H9 (cell line): Measurements from ENCODE around the gene TPBGL. TPM values are rescaled to one million over a fixed set of nuclear protein-coding genes. Genes with fewer than 3 reads are reported as not detected.

ENCODE experiments used
- DNase-seq: peaks from one replicate; pipeline ENCODE4 v3.0.0-alpha.2; 2017
- H2AFZ ChIP-seq: one replicate; pipeline ENCODE4 v1.6.1; 2013; ENCODE audit warnings: mild to moderate bottlenecking, low read length, control low read depth, moderate library complexity
- H2AK5ac ChIP-seq: 2 replicates; pipeline ENCODE4 v1.6.1; 2013; ENCODE audit warnings: low read length, control low read depth, mixed read lengths; ENCODE audit not compliant: insufficient read length
- H2BK120ac ChIP-seq: one replicate; pipeline ENCODE4 v1.6.1; 2013; ENCODE audit warnings: low read depth, mild to moderate bottlenecking, low read length, control low read depth, inconsistent platforms; ENCODE audit not compliant: poor library complexity, severe bottlenecking
- H2BK12ac ChIP-seq: 2 replicates; pipeline ENCODE4 v1.6.1; 2013; ENCODE audit warnings: low read length, control low read depth, mixed read lengths, low read depth; ENCODE audit not compliant: insufficient read length
- H2BK15ac ChIP-seq: 2 replicates; pipeline ENCODE4 v1.6.1; 2013; ENCODE audit warnings: low read depth, low read length, control low read depth
- H2BK20ac ChIP-seq: one replicate; pipeline ENCODE4 v1.6.1; 2013; ENCODE audit warnings: low read depth, mild to moderate bottlenecking, low read length, control low read depth, inconsistent platforms; ENCODE audit not compliant: poor library complexity, severe bottlenecking
- H2BK5ac ChIP-seq: 2 replicates; pipeline ENCODE4 v1.6.1; 2013; ENCODE audit warnings: low read length, control low read depth, mixed read lengths; ENCODE audit not compliant: insufficient read length
- H3K14ac ChIP-seq: 2 replicates; pipeline ENCODE4 v1.6.1; 2013; ENCODE audit warnings: low read length, control low read depth; ENCODE audit not compliant: insufficient read depth
- H3K18ac ChIP-seq: 2 replicates; pipeline ENCODE4 v1.6.1; 2013; ENCODE audit warnings: low read depth, mild to moderate bottlenecking, mixed read lengths, low read length, control low read depth; ENCODE audit not compliant: insufficient read length
- H3K23ac ChIP-seq: 2 replicates; pipeline ENCODE4 v1.6.1; 2013; ENCODE audit warnings: low read length, control low read depth, mixed read lengths, low read depth; ENCODE audit not compliant: insufficient read length
- H3K23me2 ChIP-seq: 2 replicates; pipeline ENCODE4 v1.6.1; 2013; ENCODE audit warnings: low read depth, mild to moderate bottlenecking, mixed read lengths, low read length, control low read depth; ENCODE audit not compliant: insufficient read length, poor library complexity, severe bottlenecking
- H3K27ac ChIP-seq: 2 replicates; pipeline ENCODE4 v1.5.1; 2013; ENCODE audit warnings: low read length, control low read depth, mixed read lengths, low read depth; ENCODE audit not compliant: insufficient read length
- H3K27me3 ChIP-seq: 2 replicates; pipeline ENCODE4 v1.6.1; 2013; ENCODE audit warnings: low read length, control low read depth, inconsistent platforms; ENCODE audit not compliant: insufficient read depth
- H3K4ac ChIP-seq: 2 replicates; pipeline ENCODE4 v1.6.1; 2013; ENCODE audit warnings: low read depth, mild to moderate bottlenecking, control low read depth, inconsistent platforms, low read length, moderate library complexity
- H3K4me1 ChIP-seq: 2 replicates; pipeline ENCODE4 v1.6.1; 2013; ENCODE audit warnings: low read length, control low read depth, inconsistent platforms; ENCODE audit not compliant: insufficient read depth
- H3K4me2 ChIP-seq: 2 replicates; pipeline ENCODE4 v1.6.1; 2013; ENCODE audit warnings: low read length, control low read depth, mixed read lengths; ENCODE audit not compliant: insufficient read length, insufficient read depth
- H3K56ac ChIP-seq: 2 replicates; pipeline ENCODE4 v1.6.1; 2013; ENCODE audit warnings: low read depth, mild to moderate bottlenecking, mixed read lengths, low read length, control low read depth; ENCODE audit not compliant: insufficient read length
- H3K79me1 ChIP-seq: 2 replicates; pipeline ENCODE4 v1.6.1; 2013; ENCODE audit warnings: low read depth, mild to moderate bottlenecking, moderate library complexity, low read length, control low read depth, inconsistent platforms; ENCODE audit not compliant: insufficient read depth, poor library complexity, severe bottlenecking
- H3K79me2 ChIP-seq: 2 replicates; pipeline ENCODE4 v1.6.1; 2013; ENCODE audit warnings: low read length, control low read depth, inconsistent platforms; ENCODE audit not compliant: insufficient read depth
- H3K9ac ChIP-seq: 2 replicates; pipeline ENCODE4 v1.6.1; 2013; ENCODE audit warnings: low read length, control low read depth, mixed read lengths; ENCODE audit not compliant: insufficient read length; ENCODE audit errors: extremely low read depth
- H3K9me3 ChIP-seq: one replicate; pipeline ENCODE4 v1.6.1; 2013; ENCODE audit warnings: low read depth, low read length, inconsistent platforms; ENCODE audit not compliant: control insufficient read depth
- H3T11ph ChIP-seq: one replicate; pipeline ENCODE4 v1.6.1; 2013; ENCODE audit warnings: mild to moderate bottlenecking, low read length, control low read depth, inconsistent platforms
- H4K20me1 ChIP-seq: one replicate; pipeline ENCODE4 v1.6.1; 2013; ENCODE audit not compliant: control insufficient read depth, insufficient read length, insufficient read depth
- H4K5ac ChIP-seq: 2 replicates; pipeline ENCODE4 v1.6.1; 2013; ENCODE audit warnings: low read depth, mild to moderate bottlenecking, mixed read lengths, low read length, control low read depth; ENCODE audit not compliant: insufficient read length
- H4K8ac ChIP-seq: replicated peaks from 2 replicates; pipeline ENCODE4 v1.6.1; 2013; ENCODE audit warnings: low read length, control low read depth, mixed read lengths, low read depth; ENCODE audit not compliant: insufficient read length
- H4K91ac ChIP-seq: 2 replicates; pipeline ENCODE4 v1.6.1; 2013; ENCODE audit warnings: low read depth, mild to moderate bottlenecking, moderate library complexity, mixed read lengths, low read length, control low read depth; ENCODE audit not compliant: insufficient read length
- H3K27ac Mint-ChIP-seq, 3 experiments: 2 replicates in 2 of 3; 3 replicates in 1 of 3; pipeline ENCODE4 v1.8.0; 2020 to 2021; ENCODE audit warnings: mixed read lengths in 3 of 3, mild to moderate bottlenecking in 1 of 3, moderate library complexity in 1 of 3
- H3K27me3 Mint-ChIP-seq: 2 replicates; pipeline ENCODE4 v1.8.0; 2021; ENCODE audit warnings: low read depth, mild to moderate bottlenecking, moderate library complexity, mixed read lengths
- H3K36me3 Mint-ChIP-seq, 3 experiments: 2 replicates in 2 of 3; 3 replicates in 1 of 3; pipeline ENCODE4 v1.8.0; 2020 to 2021; ENCODE audit warnings: low read depth in 3 of 3, mixed read lengths in 3 of 3; ENCODE audit not compliant: insufficient read depth in 1 of 3
- H3K4me1 Mint-ChIP-seq, 2 experiments: 2 replicates each; pipeline ENCODE4 v1.8.0; 2020; ENCODE audit warnings: mixed read lengths in 2 of 2
- H3K4me3 Mint-ChIP-seq, 2 experiments: 2 replicates in 1 of 2; 3 replicates in 1 of 2; pipeline ENCODE4 v1.8.0; 2020 to 2021; ENCODE audit warnings: mild to moderate bottlenecking in 2 of 2, mixed read lengths in 2 of 2, moderate library complexity in 1 of 2
- H3K9me3 Mint-ChIP-seq, 2 experiments: 2 replicates in 1 of 2; 3 replicates in 1 of 2; pipeline ENCODE4 v1.8.0; 2020; ENCODE audit warnings: mild to moderate bottlenecking in 2 of 2, mixed read lengths in 2 of 2, moderate library complexity in 1 of 2
- WGBS: extraction: QIAGEN DNeasy Blood & Tissue Kit; methylation state at CpG from one replicate; pipeline ENCODE4 v1.1.7; 2013; ENCODE audit warnings: missing lambda C conversion rate, low lambda C conversion rate, mixed read lengths; ENCODE audit not compliant: insufficient read length; ENCODE audit errors: extremely low coverage; 5-methylcytosine and 5-hydroxymethylcytosine counted together
- total RNA-seq: library from RNA; stranded (reverse); gene quantifications from 2 replicates; pipeline ENCODE4 v1.2.1, GENCODE V29; 2021
- TF ChIP-seq, protein P1 (sequence below): fragments of 200-600 bp; sonication (generic); conservative IDR thresholded peaks from 3 replicates; pipeline ENCODE4 v1.8.0; 2021; ENCODE audit warnings: antibody characterized with exemption, mild to moderate bottlenecking

The TPBGL gene
- total RNA-seq, 1 experiment from 2014 or later: 0.61 TPM

GRCh38 chr11:75191330-75191717 lies 49.2 kb upstream of the TPBGL start:
- H3K14ac ChIP-seq: no peak overlapping the region
- no peak overlapping the region for H2BK5ac ChIP-seq
- H3K23me2 ChIP-seq: no peaks in the 10 kb centered on the region
- peak overlapping the region in 1 of 3 experiments; percentile 53; a peak in 3 of 7 replicates for H3K27ac Mint-ChIP-seq
- no peak overlapping the region for H3K23ac ChIP-seq
- H2BK12ac ChIP-seq: no peak overlapping the region
- H3K79me1 ChIP-seq: no peaks in the 10 kb centered on the region
- no peaks in the 10 kb centered on the region for H3K79me2 ChIP-seq
- DNase-seq: no peak
- WGBS: no CpG with 5 or more reads among the region's 3 CpGs
- no peaks in the 10 kb centered on the region for H3K9me3 ChIP-seq
- no peak overlapping the region for H2AFZ ChIP-seq
- H3K4me1 ChIP-seq: no peaks in the 10 kb centered on the region; the same call in 1 of the 2 replicates
- no peak overlapping the region for H2BK20ac ChIP-seq
- H3K27me3 ChIP-seq: no peaks in the 10 kb centered on the region
- H3K18ac ChIP-seq: no peak overlapping the region
- H3T11ph ChIP-seq: no peak overlapping the region
- no peak overlapping the region for H4K5ac ChIP-seq
- H3K4me3 Mint-ChIP-seq: no peak overlapping the region
- H4K8ac ChIP-seq: no peak overlapping the region
- no peak overlapping the region for H2AK5ac ChIP-seq
- H3K56ac ChIP-seq: no peak overlapping the region
- H2BK15ac ChIP-seq: no peak overlapping the region
- H4K91ac ChIP-seq: no peak overlapping the region
- H3K27me3 Mint-ChIP-seq: no peaks in the 10 kb centered on the region
- H3K4me1 Mint-ChIP-seq: peaks cover 10 to 22% of the 10 kb centered on the region in 2 experiments
- H4K20me1 ChIP-seq: no peaks in the 10 kb centered on the region
- no peak overlapping the region for H3K27ac ChIP-seq
- H2BK120ac ChIP-seq: no peak overlapping the region
- no peak overlapping the region for H3K4me2 ChIP-seq
- H3K36me3 Mint-ChIP-seq: no peaks in the 10 kb centered on the region
- no peak overlapping the region for H3K4ac ChIP-seq
- no peaks in the 10 kb centered on the region for H3K9me3 Mint-ChIP-seq
- TF ChIP-seq, protein P1, sequence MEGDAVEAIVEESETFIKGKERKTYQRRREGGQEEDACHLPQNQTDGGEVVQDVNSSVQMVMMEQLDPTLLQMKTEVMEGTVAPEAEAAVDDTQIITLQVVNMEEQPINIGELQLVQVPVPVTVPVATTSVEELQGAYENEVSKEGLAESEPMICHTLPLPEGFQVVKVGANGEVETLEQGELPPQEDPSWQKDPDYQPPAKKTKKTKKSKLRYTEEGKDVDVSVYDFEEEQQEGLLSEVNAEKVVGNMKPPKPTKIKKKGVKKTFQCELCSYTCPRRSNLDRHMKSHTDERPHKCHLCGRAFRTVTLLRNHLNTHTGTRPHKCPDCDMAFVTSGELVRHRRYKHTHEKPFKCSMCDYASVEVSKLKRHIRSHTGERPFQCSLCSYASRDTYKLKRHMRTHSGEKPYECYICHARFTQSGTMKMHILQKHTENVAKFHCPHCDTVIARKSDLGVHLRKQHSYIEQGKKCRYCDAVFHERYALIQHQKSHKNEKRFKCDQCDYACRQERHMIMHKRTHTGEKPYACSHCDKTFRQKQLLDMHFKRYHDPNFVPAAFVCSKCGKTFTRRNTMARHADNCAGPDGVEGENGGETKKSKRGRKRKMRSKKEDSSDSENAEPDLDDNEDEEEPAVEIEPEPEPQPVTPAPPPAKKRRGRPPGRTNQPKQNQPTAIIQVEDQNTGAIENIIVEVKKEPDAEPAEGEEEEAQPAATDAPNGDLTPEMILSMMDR: no peak
- H3K9ac ChIP-seq: no peak overlapping the region
